ENCODE data around the gene PDZD4.

Gene PDZD4

DNA sequence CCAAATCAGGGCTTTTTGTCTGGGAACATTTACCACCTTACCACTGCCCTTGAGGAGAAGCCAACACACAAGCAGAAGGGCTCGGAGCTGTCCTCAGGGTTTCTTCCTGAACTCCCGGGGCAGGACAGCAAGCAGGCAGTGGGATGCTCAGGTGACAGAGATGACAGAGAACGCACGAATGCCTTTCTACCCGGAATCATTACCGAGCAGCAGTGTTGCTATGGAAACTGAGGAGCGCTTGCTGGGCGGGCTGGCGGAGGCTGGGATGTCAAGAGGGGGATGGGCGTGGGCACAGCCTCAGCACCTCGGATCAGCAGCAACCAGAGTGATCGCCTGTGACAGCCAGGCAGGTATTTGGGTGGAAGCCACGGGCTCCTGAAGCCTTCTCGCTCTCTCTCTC, 18.1 kb downstream of the PDZD4 start:
- no peak overlapping the region for H3K4me3 ChIP-seq (ENCODE audit: low read length)
- H3K9me3 ChIP-seq (ENCODE audit: control insufficient read depth, low read length), result no peaks in the 10 kb centered on the region
- H3K27me3 ChIP-seq (ENCODE audit: control insufficient read depth, insufficient read depth, low read length), result no peaks in the 10 kb centered on the region
- H3K4me1 ChIP-seq (ENCODE audit: control insufficient read depth, insufficient read depth, low read length), result no peaks in the 10 kb centered on the region
- H3K36me3 ChIP-seq (ENCODE audit: control insufficient read depth, insufficient read depth, low read length), result no peaks in the 10 kb centered on the region
- no peak overlapping the region for H3K9ac ChIP-seq (ENCODE audit: low read length)

DNA sequence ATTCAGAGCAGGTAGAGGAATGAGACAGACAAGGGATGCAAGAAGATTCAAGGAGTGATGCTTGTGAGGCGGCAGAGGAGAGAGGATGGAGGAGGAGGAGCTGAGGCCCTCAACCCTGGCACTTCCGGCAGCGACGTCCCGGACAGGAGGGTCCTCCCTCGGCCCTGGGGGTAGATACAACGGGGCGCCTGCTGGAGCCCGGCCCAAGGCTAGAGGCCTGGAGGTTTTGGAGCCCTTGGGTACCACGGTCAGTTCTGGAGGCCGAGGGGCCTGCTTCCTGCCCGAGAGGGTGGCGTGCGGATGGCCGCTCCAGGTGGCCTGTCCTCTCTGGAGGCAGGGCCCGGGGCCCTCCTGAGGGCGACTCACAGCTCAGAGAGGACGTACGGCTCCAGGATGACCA, 22.4 kb downstream of the PDZD4 start:
- no peak overlapping the region for H3K4me3 ChIP-seq (ENCODE audit: low read length)
- H3K4me1 ChIP-seq (ENCODE audit: control insufficient read depth, insufficient read depth, low read length), result no peaks in the 10 kb centered on the region
- no peaks in the 10 kb centered on the region for H3K36me3 ChIP-seq (ENCODE audit: control insufficient read depth, insufficient read depth, low read length)
- no peak overlapping the region for H3K9ac ChIP-seq (ENCODE audit: low read length)
- no peaks in the 10 kb centered on the region for H3K27me3 ChIP-seq (ENCODE audit: control insufficient read depth, insufficient read depth, low read length)
- H3K9me3 ChIP-seq (ENCODE audit: control insufficient read depth, low read length), result no peaks in the 10 kb centered on the region

DNA sequence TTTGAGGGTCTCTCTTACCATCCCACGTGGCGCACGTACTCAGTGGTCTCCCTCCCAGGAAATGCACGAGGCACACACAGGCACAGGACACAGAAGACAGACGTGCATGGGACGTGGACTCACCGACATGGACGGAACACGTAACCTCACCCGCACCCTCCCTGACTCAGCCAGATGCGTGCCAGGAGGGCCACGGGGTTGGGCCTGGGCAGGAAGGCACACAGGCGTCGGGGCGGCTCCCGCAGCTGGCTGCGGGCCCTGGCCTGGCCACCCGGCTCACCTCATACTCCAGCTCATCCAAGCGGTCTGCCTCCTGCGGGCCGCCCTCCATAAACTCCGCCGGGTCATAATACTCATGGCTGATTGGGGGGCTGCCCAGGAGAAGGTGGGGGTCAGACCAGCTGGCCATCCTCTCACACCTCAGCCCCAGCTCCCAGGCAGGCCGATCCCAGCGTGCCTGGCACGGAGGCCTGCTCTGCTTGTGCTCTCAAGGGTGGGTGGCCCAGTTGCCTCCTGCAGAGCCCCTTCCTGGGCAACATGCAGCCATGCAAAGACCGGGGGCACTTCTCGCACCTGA, 23.3 kb downstream of the PDZD4 start:
- no peaks in the 10 kb centered on the region for H3K4me1 ChIP-seq (ENCODE audit: control insufficient read depth, insufficient read depth, low read length)
- no peaks in the 10 kb centered on the region for H3K9me3 ChIP-seq (ENCODE audit: control insufficient read depth, low read length)

DNA sequence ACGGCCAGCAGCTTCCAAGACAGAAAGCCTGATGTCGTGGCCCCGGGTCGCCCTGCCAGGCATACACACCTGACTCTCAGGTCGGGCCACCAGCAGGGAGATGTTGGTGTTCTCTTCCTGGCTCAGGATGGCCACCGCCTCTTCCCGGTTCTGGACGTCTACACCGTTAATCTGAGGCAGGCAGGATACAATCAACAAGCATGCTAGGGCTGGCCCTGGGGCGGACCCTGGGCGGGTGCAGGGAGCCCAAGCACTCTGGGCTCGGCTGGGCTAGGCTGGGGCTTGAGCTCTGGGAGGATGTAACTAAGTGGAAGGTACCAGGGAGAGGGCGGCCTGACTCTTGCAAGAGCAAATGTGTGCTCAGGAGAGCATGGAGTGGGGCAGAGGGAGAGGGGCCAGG, 24.9 kb downstream of the PDZD4 start:
- Histone ChIP-seq H3K4me3 (ENCODE audit: low read length) (no peak overlapping the region), H3K4me1 (ENCODE audit: control insufficient read depth, insufficient read depth, low read length) (no peaks in the 10 kb centered on the region), H3K9ac (ENCODE audit: low read length) (no peak overlapping the region), H3K36me3 (ENCODE audit: control insufficient read depth, insufficient read depth, low read length) (no peaks in the 10 kb centered on the region), H3K9me3 (ENCODE audit: control insufficient read depth, low read length) (no peaks in the 10 kb centered on the region), H3K27me3 (ENCODE audit: control insufficient read depth, insufficient read depth, low read length) (no peaks in the 10 kb centered on the region)

More for the DNA sequence above, 23.3 kb downstream of the PDZD4 start:
- Histone ChIP-seq H3K4me3 (ENCODE audit: low read length) (no peak overlapping the region), H3K9ac (ENCODE audit: low read length) (no peak overlapping the region), H3K36me3 (ENCODE audit: control insufficient read depth, insufficient read depth, low read length) (no peaks in the 10 kb centered on the region), H3K27me3 (ENCODE audit: control insufficient read depth, insufficient read depth, low read length) (no peaks in the 10 kb centered on the region)

DNA sequence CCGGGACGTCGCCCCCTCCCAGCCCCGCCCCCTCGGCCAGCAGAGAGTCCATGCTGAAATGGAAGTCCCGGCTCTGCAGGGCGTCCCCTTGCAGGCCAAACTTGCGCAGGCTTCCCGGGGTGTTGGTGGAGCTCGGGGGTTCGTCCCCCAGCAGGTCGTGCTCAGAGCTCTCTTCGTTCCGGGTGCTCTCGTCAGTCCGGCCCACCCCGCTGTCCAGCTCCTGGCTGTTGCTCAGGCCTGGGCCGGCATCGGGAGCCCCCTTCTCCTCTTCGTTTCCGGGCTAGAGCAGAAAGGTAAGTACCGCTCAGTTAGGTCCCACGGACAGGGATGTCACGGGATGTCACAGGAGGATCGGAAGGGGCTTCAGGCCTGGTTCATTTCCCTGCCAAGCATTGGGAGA, 25.7 kb downstream of the PDZD4 start:
- H3K36me3 ChIP-seq (ENCODE audit: control insufficient read depth, insufficient read depth, low read length), result no peaks in the 10 kb centered on the region
- H3K9ac ChIP-seq (ENCODE audit: low read length), result no peak overlapping the region
- no peaks in the 10 kb centered on the region for H3K9me3 ChIP-seq (ENCODE audit: control insufficient read depth, low read length)
- H3K27me3 ChIP-seq (ENCODE audit: control insufficient read depth, insufficient read depth, low read length), result no peaks in the 10 kb centered on the region
- no peak overlapping the region for H3K4me3 ChIP-seq (ENCODE audit: low read length)
- H3K4me1 ChIP-seq (ENCODE audit: control insufficient read depth, insufficient read depth, low read length), result no peaks in the 10 kb centered on the region

DNA sequence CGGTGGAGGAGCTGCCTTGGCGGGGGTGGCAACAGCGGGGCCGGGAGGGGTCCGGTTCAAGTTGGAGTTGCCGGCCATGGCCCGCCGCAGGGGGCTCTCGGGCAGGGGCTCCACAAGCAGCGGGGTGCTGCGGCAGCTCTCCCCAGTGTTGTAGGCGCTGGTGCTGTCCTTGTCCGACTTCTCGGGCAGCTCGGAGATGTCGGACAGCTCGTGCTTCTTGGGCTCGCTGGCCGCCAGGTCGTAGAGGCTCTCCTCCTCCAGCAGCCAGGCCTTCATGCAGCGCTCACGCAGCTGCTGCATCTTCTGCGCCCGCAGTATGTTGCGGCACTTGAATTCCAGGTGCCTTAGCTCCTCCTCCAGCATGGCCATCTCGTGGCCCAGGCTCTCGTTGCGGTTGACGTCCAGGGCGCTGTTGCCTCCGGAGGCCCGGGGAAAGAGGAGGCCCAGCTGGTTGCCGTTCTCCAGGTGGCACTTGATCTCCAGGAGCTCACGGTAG, 26.2 kb downstream of the PDZD4 start:
- Histone ChIP-seq H3K9ac (ENCODE audit: low read length) (no peak overlapping the region), H3K4me3 (ENCODE audit: low read length) (no peak overlapping the region), H3K4me1 (ENCODE audit: control insufficient read depth, insufficient read depth, low read length) (no peaks in the 10 kb centered on the region), H3K9me3 (ENCODE audit: control insufficient read depth, low read length) (no peaks in the 10 kb centered on the region), H3K36me3 (ENCODE audit: control insufficient read depth, insufficient read depth, low read length) (no peaks in the 10 kb centered on the region), H3K27me3 (ENCODE audit: control insufficient read depth, insufficient read depth, low read length) (no peaks in the 10 kb centered on the region)

DNA sequence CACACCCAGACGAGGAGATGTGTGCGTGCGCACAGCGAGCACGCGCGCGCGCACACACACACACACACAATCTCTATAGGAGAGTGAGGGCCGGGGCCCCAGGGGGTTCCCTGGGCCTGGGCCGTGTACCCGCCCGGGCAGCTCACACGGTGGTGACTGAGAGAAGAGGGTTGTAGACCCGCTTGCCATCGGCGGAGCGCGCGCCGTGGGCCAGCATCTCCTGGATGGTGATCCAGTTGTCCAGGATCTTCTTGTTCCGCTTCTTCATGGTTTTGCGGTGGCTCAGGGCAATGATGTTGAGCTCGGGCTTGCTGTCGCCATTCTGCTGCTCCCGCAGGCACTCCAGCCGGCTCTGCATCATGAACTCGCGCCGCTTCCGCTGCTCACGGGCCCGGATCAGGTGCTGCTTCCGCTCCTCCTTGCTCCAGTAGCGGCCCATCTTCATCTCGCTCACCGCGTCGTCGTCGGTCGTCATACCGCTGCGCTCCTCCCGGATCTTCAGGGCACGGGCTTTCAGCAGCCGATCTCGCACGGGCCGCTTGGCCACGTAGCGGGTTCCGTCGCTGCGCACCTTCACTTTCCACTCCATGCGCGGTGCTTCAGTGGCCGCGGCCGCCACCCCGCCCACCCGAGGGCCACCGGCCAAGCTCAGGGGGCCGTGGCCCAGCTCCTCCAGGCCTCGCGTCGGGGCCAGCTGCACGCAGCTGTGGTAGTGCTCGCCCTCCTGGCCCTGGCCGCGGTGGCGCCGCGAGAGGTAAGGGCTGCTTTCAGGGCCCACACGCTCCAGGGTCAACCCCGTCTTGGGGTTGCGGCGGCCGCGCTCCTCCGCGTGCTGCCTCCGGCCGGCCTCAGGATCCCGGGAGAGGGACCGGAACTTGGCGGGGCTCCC, 26.9 kb downstream of the PDZD4 start:
- no peak overlapping the region for H3K9ac ChIP-seq (ENCODE audit: low read length)
- H3K27me3 ChIP-seq (ENCODE audit: control insufficient read depth, insufficient read depth, low read length), result no peaks in the 10 kb centered on the region
- H3K9me3 ChIP-seq (ENCODE audit: control insufficient read depth, low read length), result no peaks in the 10 kb centered on the region
- H3K4me1 ChIP-seq (ENCODE audit: control insufficient read depth, insufficient read depth, low read length), result no peaks in the 10 kb centered on the region
- no peaks in the 10 kb centered on the region for H3K36me3 ChIP-seq (ENCODE audit: control insufficient read depth, insufficient read depth, low read length)
- no peak overlapping the region for H3K4me3 ChIP-seq (ENCODE audit: low read length)

DNA sequence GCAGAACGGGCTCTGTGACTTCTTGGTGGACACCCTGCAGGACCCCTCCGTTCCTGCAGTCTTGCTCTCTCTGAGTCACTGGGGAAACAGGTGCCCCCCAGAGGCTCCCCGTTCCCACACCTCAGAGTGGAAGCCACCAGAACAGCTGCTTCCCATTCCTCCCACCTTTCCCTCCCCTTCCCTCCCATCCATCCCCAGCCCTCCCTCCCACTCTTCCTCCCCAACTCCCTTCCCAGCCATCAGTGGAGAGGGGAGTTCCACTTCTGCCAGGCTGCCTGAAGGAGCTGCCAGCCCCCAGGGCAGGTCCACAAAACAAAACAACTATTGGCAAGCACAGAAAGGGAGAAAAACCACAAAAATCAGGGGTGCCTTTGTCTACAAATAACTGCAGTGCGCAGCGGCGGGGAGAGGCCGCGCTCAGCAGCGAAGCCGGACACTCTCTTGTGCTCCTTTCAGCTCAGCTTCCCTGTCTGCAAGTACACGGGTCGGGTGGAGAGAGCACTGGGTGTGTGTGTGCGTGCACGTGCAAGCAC, 27.8 kb downstream of the PDZD4 start:
- Histone ChIP-seq H3K36me3 (ENCODE audit: control insufficient read depth, insufficient read depth, low read length) (no peaks in the 10 kb centered on the region), H3K9me3 (ENCODE audit: control insufficient read depth, low read length) (no peaks in the 10 kb centered on the region), H3K27me3 (ENCODE audit: control insufficient read depth, insufficient read depth, low read length) (no peaks in the 10 kb centered on the region), H3K4me3 (ENCODE audit: low read length) (no peak overlapping the region), H3K9ac (ENCODE audit: low read length) (no peak overlapping the region), H3K4me1 (ENCODE audit: control insufficient read depth, insufficient read depth, low read length) (no peaks in the 10 kb centered on the region)

DNA sequence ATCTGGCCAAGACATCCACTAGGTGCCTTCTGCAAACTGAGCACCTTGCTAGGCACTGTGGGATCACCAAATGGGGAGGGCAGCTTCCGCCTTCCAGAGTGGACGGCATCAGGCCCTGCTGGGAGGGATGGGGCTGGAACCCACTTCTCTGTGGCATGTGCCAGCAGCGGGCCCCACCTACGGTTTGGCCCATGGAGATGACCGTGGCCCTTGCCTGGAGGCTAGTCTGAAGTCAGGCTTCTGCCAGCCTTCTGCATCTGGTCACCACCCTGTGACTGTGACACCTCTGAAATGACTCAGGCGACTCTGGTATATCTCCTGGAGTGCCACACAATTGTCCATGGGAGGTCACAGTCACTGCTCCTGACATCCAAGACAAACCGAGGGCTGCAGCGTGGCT, 28.7 kb downstream of the PDZD4 start:
- Histone ChIP-seq H3K9ac (ENCODE audit: low read length) (no peak overlapping the region), H3K36me3 (ENCODE audit: control insufficient read depth, insufficient read depth, low read length) (no peaks in the 10 kb centered on the region), H3K9me3 (ENCODE audit: control insufficient read depth, low read length) (no peaks in the 10 kb centered on the region), H3K27me3 (ENCODE audit: control insufficient read depth, insufficient read depth, low read length) (no peaks in the 10 kb centered on the region), H3K4me3 (ENCODE audit: low read length) (no peak overlapping the region), H3K4me1 (ENCODE audit: control insufficient read depth, insufficient read depth, low read length) (no peaks in the 10 kb centered on the region)

DNA sequence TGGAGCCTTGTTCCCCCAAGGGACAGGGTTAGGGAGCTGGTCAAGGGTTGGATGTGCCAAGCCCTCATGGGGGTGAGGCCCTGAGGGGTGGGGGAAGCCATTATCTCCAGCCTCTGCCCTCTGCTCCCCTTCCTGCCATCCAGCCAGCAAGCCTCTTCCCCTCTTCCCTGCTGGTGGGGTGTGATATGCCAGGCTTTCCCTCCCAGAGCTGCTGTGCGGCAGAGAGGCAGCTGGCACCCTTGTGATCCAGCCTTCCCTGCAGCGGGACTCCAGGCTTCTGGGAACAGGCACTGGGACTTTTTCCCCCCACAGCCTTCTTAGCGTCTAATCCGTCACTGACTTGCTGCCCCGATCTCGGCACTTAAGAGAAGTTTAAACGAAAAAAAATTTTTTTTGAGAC, 29.6 kb downstream of the PDZD4 start:
- Histone ChIP-seq H3K9me3 (ENCODE audit: control insufficient read depth, low read length) (no peaks in the 10 kb centered on the region), H3K4me3 (ENCODE audit: low read length) (no peak overlapping the region), H3K27me3 (ENCODE audit: control insufficient read depth, insufficient read depth, low read length) (no peaks in the 10 kb centered on the region), H3K36me3 (ENCODE audit: control insufficient read depth, insufficient read depth, low read length) (no peaks in the 10 kb centered on the region), H3K4me1 (ENCODE audit: control insufficient read depth, insufficient read depth, low read length) (peaks cover 7% of the 10 kb centered on the region), H3K9ac (ENCODE audit: low read length) (no peak overlapping the region)

DNA sequence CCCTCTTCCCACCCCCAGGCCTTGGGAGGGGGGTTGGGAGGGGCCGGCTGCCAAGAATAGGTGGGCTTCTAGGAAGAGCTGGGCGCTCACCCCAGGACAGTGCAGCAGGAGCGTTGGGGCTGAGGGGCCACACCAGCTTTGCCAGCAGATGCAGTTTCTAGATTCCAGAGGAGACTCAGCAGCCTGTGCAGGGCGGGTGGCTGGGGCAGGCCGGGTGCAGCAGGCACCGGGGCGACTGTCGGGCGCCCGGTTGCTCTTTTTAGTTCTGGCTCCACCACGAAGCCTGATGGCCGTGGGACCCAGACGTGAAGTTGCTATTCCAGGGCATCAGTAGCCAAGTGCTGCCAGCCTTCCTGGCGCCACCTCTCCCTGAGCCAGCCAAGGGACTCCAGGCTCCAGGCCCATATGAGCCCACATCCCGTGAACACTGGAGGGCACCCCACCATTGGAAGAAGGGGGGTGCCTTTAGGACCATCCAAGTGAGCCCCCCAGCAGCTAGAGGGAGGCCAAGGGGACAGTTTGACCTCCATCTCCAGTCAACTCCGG, 30.1 kb downstream of the PDZD4 start:
- Histone ChIP-seq H3K9ac (ENCODE audit: low read length) (no peak overlapping the region), H3K4me3 (ENCODE audit: low read length) (no peak overlapping the region), H3K36me3 (ENCODE audit: control insufficient read depth, insufficient read depth, low read length) (no peaks in the 10 kb centered on the region), H3K9me3 (ENCODE audit: control insufficient read depth, low read length) (no peaks in the 10 kb centered on the region), H3K27me3 (ENCODE audit: control insufficient read depth, insufficient read depth, low read length) (no peaks in the 10 kb centered on the region), H3K4me1 (ENCODE audit: control insufficient read depth, insufficient read depth, low read length) (peaks cover 11% of the 10 kb centered on the region)

DNA sequence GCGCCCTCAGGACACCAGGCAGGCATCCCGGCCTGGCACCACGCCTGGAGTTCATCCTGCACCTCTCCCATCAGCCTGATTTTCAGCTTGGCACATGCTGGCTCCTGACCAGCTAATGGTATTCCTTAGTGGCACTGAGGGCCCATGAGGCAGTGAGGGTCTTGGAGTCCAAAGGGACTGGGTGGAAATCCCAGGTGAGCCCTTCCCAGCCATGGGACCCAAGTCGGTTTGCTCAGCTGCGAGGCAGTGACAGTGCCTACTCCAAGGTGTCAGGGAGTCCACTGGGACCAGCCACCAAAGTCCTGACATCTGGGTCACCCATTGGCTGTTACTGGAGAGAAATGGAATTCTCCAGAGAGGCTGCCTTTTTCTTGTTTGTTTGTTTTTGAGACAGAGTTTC, 31.0 kb downstream of the PDZD4 start:
- Histone ChIP-seq H3K4me1 (ENCODE audit: control insufficient read depth, insufficient read depth, low read length) (peaks cover 11% of the 10 kb centered on the region), H3K4me3 (ENCODE audit: low read length) (no peak overlapping the region), H3K9me3 (ENCODE audit: control insufficient read depth, low read length) (no peaks in the 10 kb centered on the region), H3K36me3 (ENCODE audit: control insufficient read depth, insufficient read depth, low read length) (no peaks in the 10 kb centered on the region), H3K27me3 (ENCODE audit: control insufficient read depth, insufficient read depth, low read length) (no peaks in the 10 kb centered on the region), H3K9ac (ENCODE audit: low read length) (no peak overlapping the region)

Measured in mucosa of stomach (tissue), 1 donor.